ENCODE measurements around the gene ABCF1. TPM values are rescaled to one million over a fixed set of nuclear protein-coding genes. Genes with fewer than 3 reads are reported as not detected.

ABCF1 gene
- total RNA-seq, 1 experiment from 2014 or later: 53.3 TPM

DNA sequence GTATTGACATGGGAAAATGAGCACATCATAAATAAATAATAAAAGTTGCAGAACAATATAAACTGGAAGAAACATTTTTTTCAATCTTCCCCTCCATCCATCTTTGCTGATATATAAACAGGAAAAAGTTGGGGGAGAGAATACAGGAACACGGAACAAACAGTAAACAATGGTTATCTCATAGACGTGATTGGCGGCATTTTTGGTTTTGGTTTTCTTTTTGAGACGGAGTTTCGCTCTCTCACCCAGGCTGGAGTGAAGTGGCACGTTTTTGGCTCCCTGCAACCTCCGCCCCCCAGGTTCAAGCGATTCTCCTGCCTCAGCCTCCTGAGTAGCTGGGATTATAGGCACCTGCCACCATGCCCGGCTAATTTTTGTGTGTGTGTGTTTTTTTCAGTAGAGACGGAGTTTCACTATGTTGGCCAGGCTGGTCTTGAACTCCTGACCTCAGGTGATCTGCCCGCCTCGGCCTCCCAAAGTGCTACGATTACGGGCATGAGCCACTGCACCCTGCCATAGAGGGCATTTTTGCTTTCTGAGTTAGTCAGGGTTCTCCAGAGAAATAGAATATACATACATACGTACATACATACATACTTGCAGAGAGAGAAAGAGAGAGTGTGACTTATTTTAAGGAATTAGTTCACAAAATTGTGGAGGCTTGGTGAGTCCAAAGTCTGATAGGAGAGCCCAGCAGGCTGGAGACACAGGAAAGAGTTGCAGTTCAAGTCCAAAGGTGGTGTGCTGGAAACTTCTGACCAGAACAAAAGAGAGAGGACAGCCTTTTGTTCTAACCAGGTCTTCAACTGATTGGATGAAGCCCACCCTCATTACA is 37.6 kb upstream of the ABCF1 start:
- no peak for ATAC-seq
- Histone ChIP-seq H3K27me3 (ENCODE audit: insufficient read depth, low read length) (no peaks in the 10 kb centered on the region), H2AFZ (ENCODE audit: low read depth, low read length, poor library complexity, severe bottlenecking) (no peak overlapping the region), H3K4me1 (ENCODE audit: control insufficient read depth in 1 of 2, insufficient read depth in 2 of 2, low read length in 2 of 2) (peaks cover 0 to 4% of the 10 kb centered on the region in 2 experiments; a peak in 2 of 4 replicates), H3K9me2 (ENCODE audit: insufficient read depth) (no peaks in the 10 kb centered on the region), H3K27ac (ENCODE audit: low read depth, low read length) (no peak overlapping the region), H3K79me2 (ENCODE audit: insufficient read depth, low read length) (no peaks in the 10 kb centered on the region), H3K4me2 (ENCODE audit: low read length) (no peak overlapping the region), H3K4me3 (replicated peaks in 1 of 2; ENCODE audit: low read depth in 1 of 2, low read length in 2 of 2) (no peak overlapping the region), H3K9ac (ENCODE audit: low read length) (no peak overlapping the region), H3K36me3 (ENCODE audit: control insufficient read depth in 1 of 2, insufficient read depth in 2 of 2, low read length in 2 of 2) (no peaks in the 10 kb centered on the region), H4K20me1 (ENCODE audit: insufficient read depth) (no peaks in the 10 kb centered on the region), H3K9me3 (ENCODE audit: control insufficient read depth in 1 of 2, insufficient read depth in 1 of 2, low read depth in 1 of 2, low read length in 2 of 2) (no peaks in the 10 kb centered on the region)
- intact Hi-C loops (cut with micrococcal nuclease): no loop called here
- CTCF ChIA-PET: interaction anchor here (1.1 to 1.5 kb wide), 2 partner anchors 51 to 80 kb away, joined by 4 to 24 read pairs; no protein-coding TSS in a partner anchor
- POLR2A ChIA-PET: interaction anchor here (0.6 to 1.4 kb wide), 3 partner anchors 11 to 43 kb away, joined by 3 to 4 read pairs (median 4); no protein-coding TSS in a partner anchor
- no TSS peak for BruUV-seq (replicated peaks)
- no peak for DNase-seq (ENCODE audit: low read depth, low spot score)
- TF ChIP-seq SRF (IDR thresholded peaks at IDR 0.05; ENCODE audit: low read depth): no peak
- TF ChIP-seq, protein P1, sequence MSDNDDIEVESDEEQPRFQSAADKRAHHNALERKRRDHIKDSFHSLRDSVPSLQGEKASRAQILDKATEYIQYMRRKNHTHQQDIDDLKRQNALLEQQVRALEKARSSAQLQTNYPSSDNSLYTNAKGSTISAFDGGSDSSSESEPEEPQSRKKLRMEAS (IDR thresholded peaks at IDR 0.05): no peak
- TF ChIP-seq EGR1 (IDR thresholded peaks at IDR 0.05; ENCODE audit: low read depth): no peak
- TF ChIP-seq, protein P2, sequence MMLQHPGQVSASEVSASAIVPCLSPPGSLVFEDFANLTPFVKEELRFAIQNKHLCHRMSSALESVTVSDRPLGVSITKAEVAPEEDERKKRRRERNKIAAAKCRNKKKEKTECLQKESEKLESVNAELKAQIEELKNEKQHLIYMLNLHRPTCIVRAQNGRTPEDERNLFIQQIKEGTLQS (IDR thresholded peaks at IDR 0.05): no peak
- no peak for TF ChIP-seq POLR2AphosphoS5 (IDR thresholded peaks at IDR 0.05; ENCODE audit: low read depth, low read length)
- no peak for TF ChIP-seq SP1 (IDR thresholded peaks at IDR 0.05; ENCODE audit: low read depth)
- no peak for TF ChIP-seq SIN3A (IDR thresholded peaks at IDR 0.05; ENCODE audit: low read depth)
- no peak for TF ChIP-seq TCF7L2 (IDR thresholded peaks at IDR 0.05; ENCODE audit: borderline replicate concordance, extremely low read depth, insufficient read depth, insufficient read length)
- TF ChIP-seq, protein P3, sequence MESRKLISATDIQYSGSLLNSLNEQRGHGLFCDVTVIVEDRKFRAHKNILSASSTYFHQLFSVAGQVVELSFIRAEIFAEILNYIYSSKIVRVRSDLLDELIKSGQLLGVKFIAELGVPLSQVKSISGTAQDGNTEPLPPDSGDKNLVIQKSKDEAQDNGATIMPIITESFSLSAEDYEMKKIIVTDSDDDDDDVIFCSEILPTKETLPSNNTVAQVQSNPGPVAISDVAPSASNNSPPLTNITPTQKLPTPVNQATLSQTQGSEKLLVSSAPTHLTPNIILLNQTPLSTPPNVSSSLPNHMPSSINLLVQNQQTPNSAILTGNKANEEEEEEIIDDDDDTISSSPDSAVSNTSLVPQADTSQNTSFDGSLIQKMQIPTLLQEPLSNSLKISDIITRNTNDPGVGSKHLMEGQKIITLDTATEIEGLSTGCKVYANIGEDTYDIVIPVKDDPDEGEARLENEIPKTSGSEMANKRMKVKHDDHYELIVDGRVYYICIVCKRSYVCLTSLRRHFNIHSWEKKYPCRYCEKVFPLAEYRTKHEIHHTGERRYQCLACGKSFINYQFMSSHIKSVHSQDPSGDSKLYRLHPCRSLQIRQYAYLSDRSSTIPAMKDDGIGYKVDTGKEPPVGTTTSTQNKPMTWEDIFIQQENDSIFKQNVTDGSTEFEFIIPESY (IDR thresholded peaks at IDR 0.05; ENCODE audit: extremely low read depth, insufficient replicate concordance, low read length): no peak
- TF ChIP-seq ZNF274 (IDR thresholded peaks at IDR 0.05; ENCODE audit: low read depth, low read length): no peak
- TF ChIP-seq CBX3 (IDR thresholded peaks at IDR 0.05; ENCODE audit: low read depth): no peak
- RAD21 ChIA-PET (ENCODE audit: low non-redundant PET in 1 of 2, low total read pairs in 2 of 2, uncharacterized antibody in 2 of 2, unreplicated experiment in 2 of 2): no interaction called here

All from HCT116 (cell line).